ENCODE results near the gene P2RX6.
"Not testable (repeated sequence)": the region's sequence is repeated elsewhere in the genome, so short reads cannot be mapped to it uniquely, and the experiment has no call there.

The P2RX6 gene

GRCh38 chr22:21052715-21053459, 37.9 kb downstream of the P2RX6 start:
- DNase-seq (ENCODE audit: low spot score): no peak

GRCh38 chr22:21054046-21054713, 39.2 kb downstream of the P2RX6 start:
- peak; percentile 44 for DNase-seq (ENCODE audit: low spot score)

- peak; percentile 48 for DNase-seq (ENCODE audit: low spot score)
Measured at GRCh38 chr22:21054714-21055563, 40.0 kb downstream of the P2RX6 start.

- DNase-seq (ENCODE audit: low spot score): no peak
Measured at GRCh38 chr22:21055564-21055834, 40.5 kb downstream of the P2RX6 start.

- DNase-seq (ENCODE audit: low spot score): no peak
Measured at GRCh38 chr22:21055880-21056319, 40.9 kb downstream of the P2RX6 start.

GRCh38 chr22:21060363-21060762, 45.4 kb downstream of the P2RX6 start:
- not testable (repeated sequence) for DNase-seq (ENCODE audit: low spot score)

- not testable (repeated sequence) for DNase-seq (ENCODE audit: low spot score)
Measured at GRCh38 chr22:21061660-21062321, 46.8 kb downstream of the P2RX6 start.

- not testable (repeated sequence) for DNase-seq (ENCODE audit: low spot score)
Measured at GRCh38 chr22:21064425-21064824, 49.5 kb downstream of the P2RX6 start.

GRCh38 chr22:21064917-21065864, 50.2 kb downstream of the P2RX6 start:
- peak; percentile 25 for DNase-seq (ENCODE audit: low spot score)

GRCh38 chr22:21067075-21067900, 52.3 kb downstream of the P2RX6 start:
- DNase-seq (ENCODE audit: low spot score): peak; percentile 17

GRCh38 chr22:21067901-21068680, 53.1 kb downstream of the P2RX6 start:
- peak; percentile 25 for DNase-seq (ENCODE audit: low spot score)

GRCh38 chr22:21068681-21069276, 53.8 kb downstream of the P2RX6 start:
- peak; percentile 45 for DNase-seq (ENCODE audit: low spot score)

- DNase-seq (ENCODE audit: low spot score): no peak
Measured at GRCh38 chr22:21069375-21069774, 54.4 kb downstream of the P2RX6 start.

- peak; percentile 42 for DNase-seq (ENCODE audit: low spot score)
Measured at GRCh38 chr22:21070690-21071615, 56.0 kb downstream of the P2RX6 start.

GRCh38 chr22:21071796-21072195, 56.8 kb downstream of the P2RX6 start:
- DNase-seq (ENCODE audit: low spot score): not testable (repeated sequence)

GRCh38 chr22:21073023-21073422, 58.1 kb downstream of the P2RX6 start:
- DNase-seq (ENCODE audit: low spot score): no peak

- no peak for DNase-seq (ENCODE audit: low spot score)
Measured at GRCh38 chr22:21073482-21073881, 58.5 kb downstream of the P2RX6 start.
